Endothelial cell of umbilical vein (primary cell): ENCODE results near the gene SETDB1. TPM values are rescaled to one million over a fixed set of nuclear protein-coding genes. Genes with fewer than 3 reads are reported as not detected.

ENCODE experiments used
- BruUV-seq: library from RNA; stranded (reverse); fragments of 400-500 nt; replicated peaks from 2 replicates; lab custom pipeline; 2021; lab: Mats Ljungman, UMichigan
- CTCF ChIA-PET: fragments of 300-600, 350-600 bp; sonication (Branson Sonifier 250); formaldehyde crosslinking; loops from one replicate; lab custom pipeline; 2021; ENCODE audit warnings: antibody characterized with exemption, inconsistent platforms; lab: Charles Lee
- POLR2A ChIA-PET: fragments of 300-600, 350-600 bp; sonication (Branson Sonifier 250); formaldehyde crosslinking; loops from one replicate; lab custom pipeline; 2021; ENCODE audit warnings: antibody characterized with exemption, inconsistent platforms; lab: Charles Lee
- DNase-seq: peaks from one replicate; pipeline ENCODE4 v3.0.0-alpha.2; 2011; ENCODE audit warnings: low read depth, low spot score
- FAIRE-seq: peaks from 2 replicates; lab custom pipeline; 2011; peaks lifted over from hg19 to GRCh38; lab: Jason Lieb, UNC
- H2AFZ ChIP-seq: 2 replicates; pipeline ENCODE4 v1.6.0; 2012; ENCODE audit warnings: low read depth, low read length, control low read depth, inconsistent platforms
- H3K27ac ChIP-seq: 2 replicates; pipeline ENCODE4 v1.5.1; 2011; ENCODE audit warnings: low read depth, mild to moderate bottlenecking, control low read depth, low read length, moderate library complexity; ENCODE audit not compliant: insufficient read depth
- H3K27me3 ChIP-seq, 2 experiments: 2 replicates each; pipeline versions ENCODE4 v1.6.0 to v1.6.1; 2011; ENCODE audit warnings: low read length in 2 of 2, mixed read lengths in 1 of 2; ENCODE audit not compliant: control insufficient read depth in 2 of 2, insufficient read depth in 2 of 2
- H3K36me3 ChIP-seq, 2 experiments: 2 replicates in 1 of 2; 3 replicates in 1 of 2; pipeline ENCODE4 v1.5.1; 2011; ENCODE audit warnings: low read length in 2 of 2, mild to moderate bottlenecking in 1 of 2, moderate library complexity in 1 of 2; ENCODE audit not compliant: control insufficient read depth in 2 of 2, insufficient read depth in 2 of 2; ENCODE audit errors: extremely low read depth in 1 of 2
- H3K4me1 ChIP-seq: 3 replicates; pipeline ENCODE4 v1.5.1; 2011; ENCODE audit warnings: mild to moderate bottlenecking, low read length; ENCODE audit not compliant: control insufficient read depth, insufficient read depth; ENCODE audit errors: extremely low read depth
- H3K4me2 ChIP-seq: 2 replicates; pipeline ENCODE4 v1.6.1; 2011; ENCODE audit warnings: low read length, control low read depth, mixed read lengths; ENCODE audit not compliant: insufficient read depth
- H3K4me3 ChIP-seq, 3 experiments: fragments of 200-600 bp in 1 of 3; sonication (generic), shearing (Covaris generic) in 1 of 3; replicated peaks in 1 of 3; 2 replicates each; pipeline ENCODE4 v1.5.1; 2011 to 2016; ENCODE audit warnings: control low read depth in 3 of 3, low read length in 3 of 3, mild to moderate bottlenecking in 2 of 3, inconsistent platforms in 1 of 3, low read depth in 1 of 3, moderate library complexity in 1 of 3; ENCODE audit not compliant: insufficient read depth in 1 of 3
- H3K79me2 ChIP-seq: 2 replicates; pipeline ENCODE4 v1.6.0; 2012; ENCODE audit warnings: low read length, inconsistent platforms; ENCODE audit not compliant: control insufficient read depth, insufficient read depth
- H3K9ac ChIP-seq: replicated peaks from 2 replicates; pipeline ENCODE3; 2011; ENCODE audit warnings: low read length, control low read depth; ENCODE audit not compliant: insufficient read depth; ENCODE audit errors: extremely low read depth
- H3K9me1 ChIP-seq: replicated peaks from 3 replicates; pipeline ENCODE4 v1.6.0; 2011; ENCODE audit warnings: mild to moderate bottlenecking, low read length; ENCODE audit not compliant: control insufficient read depth, insufficient read depth; ENCODE audit errors: extremely low read depth
- H3K9me3 ChIP-seq: replicated peaks from 2 replicates; pipeline ENCODE4 v1.5.1; 2012; ENCODE audit warnings: low read length, inconsistent platforms; ENCODE audit not compliant: control insufficient read depth, insufficient read depth
- H4K20me1 ChIP-seq: replicated peaks from 2 replicates; pipeline ENCODE3; 2011; ENCODE audit warnings: mild to moderate bottlenecking, low read length; ENCODE audit not compliant: control insufficient read depth, insufficient read depth; ENCODE audit errors: extremely low read depth
- CTCF ChIP-seq, 2 donors: IDR thresholded peaks; 1 replicate in 1 of 2; 2 replicates in 1 of 2; pipeline ENCODE4 v1.5.1; 2011; ENCODE audit warnings: low read length in 2 of 2, mild to moderate bottlenecking in 2 of 2, moderate library complexity in 2 of 2, control low read depth in 1 of 2, inconsistent platforms in 1 of 2, low read depth in 1 of 2; ENCODE audit not compliant: insufficient read depth in 1 of 2; ENCODE audit errors: extremely low read depth in 1 of 2
- EZH2 ChIP-seq: IDR thresholded peaks from 2 replicates; pipeline ENCODE4 v1.6.1; 2012; ENCODE audit warnings: borderline replicate concordance, low read depth, mild to moderate bottlenecking, moderate library complexity, low read length, inconsistent platforms; ENCODE audit not compliant: severe bottlenecking
- FOS ChIP-seq: IDR thresholded peaks from 2 replicates; pipeline ENCODE4 v1.6.1; 2011; ENCODE audit warnings: mild to moderate bottlenecking, low read length, moderate library complexity, borderline replicate concordance; ENCODE audit not compliant: insufficient read depth
- GATA2 ChIP-seq: IDR thresholded peaks from 2 replicates; pipeline ENCODE4 v1.7.0; 2011; ENCODE audit warnings: low read depth, mild to moderate bottlenecking, moderate library complexity, mixed read lengths, low read length; ENCODE audit not compliant: insufficient read length, insufficient read depth
- JUN ChIP-seq: IDR thresholded peaks from 2 replicates; pipeline ENCODE4 v1.6.1; 2011; ENCODE audit warnings: borderline replicate concordance, low read depth; ENCODE audit not compliant: insufficient read length, insufficient read depth
- MAX ChIP-seq: IDR thresholded peaks from 2 replicates; pipeline ENCODE4 v1.6.1; 2011; ENCODE audit not compliant: insufficient read depth, insufficient read length
- MYC ChIP-seq: IDR thresholded peaks from one replicate; pipeline ENCODE4 v1.6.1; 2011; ENCODE audit warnings: mild to moderate bottlenecking, low read depth, low read length
- POLR2A ChIP-seq: IDR thresholded peaks from 2 replicates; pipeline ENCODE4 v1.6.1; 2012; ENCODE audit warnings: low read depth, mild to moderate bottlenecking, control low read depth, low read length
- POLR2AphosphoS5 ChIP-seq: IDR thresholded peaks from 2 replicates; pipeline ENCODE4 v1.6.1; 2012; ENCODE audit warnings: low read depth, mild to moderate bottlenecking, control low read depth, low read length, moderate library complexity; ENCODE audit not compliant: insufficient read depth
- dilution Hi-C: fragments of 300-500 bp; cut with MboI; formaldehyde crosslinking; loops from one replicate; pipeline ENCODE4 v1.15.0; 2019; ENCODE audit warnings: low sequenced_read_pairs; ENCODE audit not compliant: extremely low pct_ligation_motif_present
- intact Hi-C: fragments of 100-400 bp; cut with micrococcal nuclease; formaldehyde crosslinking; loops from one replicate; pipeline ENCODE4 v1.10.0; 2022
- polyA plus RNA-seq, 4 experiments: library from polyadenylated mRNA; depleted of rRNA in 3 of 4; stranded (reverse) in 3 of 4; unstranded in 1 of 4; fragments of >200 nt; gene quantifications; 2 replicates each; pipeline versions ENCODE4 v1.2.1 to v1.2.3, GENCODE V29; 2011 to 2012; ENCODE audit warnings: missing spikeins in 1 of 4
- total RNA-seq: library from RNA; stranded (reverse); gene quantifications from 2 replicates; pipeline ENCODE4 v1.2.3, GENCODE V29; 2021

Gene SETDB1
- total and polyA plus RNA-seq, 2 donors (not counting 3 experiments of a cell fraction or from before 2014, with no cell fraction given) = 25.3 to 49.2 TPM

- Histone ChIP-seq H3K27me3 (peaks cover 2 to 15% of the 10 kb centered on the region in 2 experiments), H4K20me1 (no peaks in the 10 kb centered on the region), H3K36me3 (no peaks in the 10 kb centered on the region), H3K4me3 (no peak overlapping the region), H2AFZ (no peak overlapping the region), H3K9ac (no peak overlapping the region), H3K9me1 (no peaks in the 10 kb centered on the region), H3K79me2 (no peaks in the 10 kb centered on the region), H3K27ac (no peak overlapping the region), H3K4me1 (no peaks in the 10 kb centered on the region), H3K4me2 (no peak overlapping the region), H3K9me3 (no peaks in the 10 kb centered on the region)
- TF ChIP-seq MYC = no peak
- TF ChIP-seq FOS = no peak
- TF ChIP-seq GATA2 = no peak
- no peak for TF ChIP-seq CTCF (IDR thresholded peaks at IDR 0.05; ENCODE audit: extremely low read depth in 1 of 2, insufficient read depth in 1 of 2, low read depth in 1 of 2, low read length in 2 of 2)
- TF ChIP-seq MAX = no peak
- TF ChIP-seq POLR2A = no peak
- no peak for TF ChIP-seq JUN
- no peak for TF ChIP-seq POLR2AphosphoS5
- no peak for TF ChIP-seq EZH2
- POLR2A ChIA-PET = no interaction called here
- dilution Hi-C loops (no loop called here), intact Hi-C loops (no loop called here)
- FAIRE-seq = no peak
- BruUV-seq = no TSS peak
- DNase-seq = no peak
- CTCF ChIA-PET = no interaction called here
Observed at GRCh38 chr1:150893336-150893913, 32.7 kb upstream of the SETDB1 start.
